Measurements from ENCODE around the gene ARHGEF17.

Gene ARHGEF17

GRCh38 chr11:73394416-73395296 is 86.6 kb downstream of the ARHGEF17 start:
- in situ Hi-C loops (cut with MboI; ENCODE audit: low pct_unique_long_range_greater_than_20kb, low sequenced_read_pairs): no loop called here
- no peak for DNase-seq

- DNase-seq: no peak
- in situ Hi-C loops (cut with MboI; ENCODE audit: low pct_unique_long_range_greater_than_20kb, low sequenced_read_pairs): no loop called here
Observed at GRCh38 chr11:73395297-73396208, 87.5 kb downstream of the ARHGEF17 start.

- DNase-seq: no peak
- in situ Hi-C loops (cut with MboI; ENCODE audit: low pct_unique_long_range_greater_than_20kb, low sequenced_read_pairs): no loop called here
Observed at GRCh38 chr11:73396251-73396930, 88.3 kb downstream of the ARHGEF17 start.

GRCh38 chr11:73396985-73397384 is 88.9 kb downstream of the ARHGEF17 start:
- DNase-seq: no peak
- in situ Hi-C loops (cut with MboI; ENCODE audit: low pct_unique_long_range_greater_than_20kb, low sequenced_read_pairs): no loop called here

- in situ Hi-C loops (cut with MboI; ENCODE audit: low pct_unique_long_range_greater_than_20kb, low sequenced_read_pairs): no loop called here
- DNase-seq: no peak
Observed at GRCh38 chr11:73397468-73398131, 89.5 kb downstream of the ARHGEF17 start.

GRCh38 chr11:73398132-73398526 is 90.1 kb downstream of the ARHGEF17 start:
- in situ Hi-C loops (cut with MboI; ENCODE audit: low pct_unique_long_range_greater_than_20kb, low sequenced_read_pairs): no loop called here
- DNase-seq: no peak

GRCh38 chr11:73398721-73399120 is 90.6 kb downstream of the ARHGEF17 start:
- in situ Hi-C loops (cut with MboI; ENCODE audit: low pct_unique_long_range_greater_than_20kb, low sequenced_read_pairs): no loop called here
- no peak for DNase-seq

- in situ Hi-C loops (cut with MboI; ENCODE audit: low pct_unique_long_range_greater_than_20kb, low sequenced_read_pairs): no loop called here
- DNase-seq: no peak
Observed at GRCh38 chr11:73399159-73399590, 91.1 kb downstream of the ARHGEF17 start.

GRCh38 chr11:73399636-73400035 is 91.6 kb downstream of the ARHGEF17 start:
- peak; percentile 47 for DNase-seq
- in situ Hi-C loops (cut with MboI; ENCODE audit: low pct_unique_long_range_greater_than_20kb, low sequenced_read_pairs): loop anchor here (25.0 kb wide), 1 partner anchor 263 kb away; no protein-coding TSS in a partner anchor

GRCh38 chr11:73400293-73400692 is 92.2 kb downstream of the ARHGEF17 start:
- DNase-seq: no peak
- in situ Hi-C loops (cut with MboI; ENCODE audit: low pct_unique_long_range_greater_than_20kb, low sequenced_read_pairs): loop anchor here (25.0 kb wide), 1 partner anchor 262 kb away; no protein-coding TSS in a partner anchor

GRCh38 chr11:73401217-73401923 is 93.3 kb downstream of the ARHGEF17 start:
- DNase-seq: no peak
- in situ Hi-C loops (cut with MboI; ENCODE audit: low pct_unique_long_range_greater_than_20kb, low sequenced_read_pairs): loop anchor here (25.0 kb wide), 1 partner anchor 261 kb away; no protein-coding TSS in a partner anchor

GRCh38 chr11:73401924-73402833 is 94.1 kb downstream of the ARHGEF17 start:
- no peak for DNase-seq
- in situ Hi-C loops (cut with MboI; ENCODE audit: low pct_unique_long_range_greater_than_20kb, low sequenced_read_pairs): loop anchor here (25.0 kb wide), 1 partner anchor 260 kb away; no protein-coding TSS in a partner anchor

- peak; percentile 29 for DNase-seq
- in situ Hi-C loops (cut with MboI; ENCODE audit: low pct_unique_long_range_greater_than_20kb, low sequenced_read_pairs): loop anchor here (25.0 kb wide), 1 partner anchor 259 kb away; no protein-coding TSS in a partner anchor
Observed at GRCh38 chr11:73402834-73403185, 94.7 kb downstream of the ARHGEF17 start.

- in situ Hi-C loops (cut with MboI; ENCODE audit: low pct_unique_long_range_greater_than_20kb, low sequenced_read_pairs): loop anchor here (25.0 kb wide), 1 partner anchor 259 kb away; no protein-coding TSS in a partner anchor
- no peak for DNase-seq
Observed at GRCh38 chr11:73403541-73403940, 95.5 kb downstream of the ARHGEF17 start.

GRCh38 chr11:73404048-73404447 is 96.0 kb downstream of the ARHGEF17 start:
- in situ Hi-C loops (cut with MboI; ENCODE audit: low pct_unique_long_range_greater_than_20kb, low sequenced_read_pairs): loop anchor here (25.0 kb wide), 1 partner anchor 258 kb away; no protein-coding TSS in a partner anchor
- peak; percentile 77 for DNase-seq

- DNase-seq: no peak
- in situ Hi-C loops (cut with MboI; ENCODE audit: low pct_unique_long_range_greater_than_20kb, low sequenced_read_pairs): loop anchor here (25.0 kb wide), 1 partner anchor 258 kb away; no protein-coding TSS in a partner anchor
Observed at GRCh38 chr11:73404506-73405145, 96.5 kb downstream of the ARHGEF17 start.
